A549 (cell line): Measurements from ENCODE around the gene TOPBP1. TPM values are rescaled to one million over a fixed set of nuclear protein-coding genes. Genes with fewer than 3 reads are reported as not detected.

Experiments used
- ATAC-seq, 2 experiments: fragments of 200-7000 bp in 1 of 2; fragments of >200 bp in 1 of 2; cut with Nextera tagmentation in 1 of 2; cut with Tn5 transposase in 1 of 2; 3 replicates each; pipeline versions ENCODE4 v1.8.0 to v1.9.1; 2018 to 2020; ENCODE audit warnings: mild to moderate bottlenecking in 1 of 2, moderate library complexity in 1 of 2
- CTCF ChIA-PET: fragments of 300-600 bp; sonication (Branson Sonifier 250); formaldehyde crosslinking; extraction: SDS; loops from one replicate; lab custom pipeline; 2021; ENCODE audit warnings: antibody characterized with exemption, inconsistent platforms; lab: Yijun Ruan, JAX
- POLR2A ChIA-PET: fragments of 350-600 bp; formaldehyde crosslinking; extraction: SDS; loops from one replicate; lab custom pipeline; 2021; ENCODE audit warnings: antibody characterized with exemption, inconsistent platforms; lab: Yijun Ruan, JAX
- DNase-seq, 2 experiments: peaks; one replicate each; pipeline versions ENCODE4 v3.0.0 to v3.0.0-alpha.2; 2011 to 2016; ENCODE audit warnings: low read depth in 1 of 2, low spot score in 1 of 2
- FAIRE-seq: peaks from 2 replicates; lab custom pipeline; 2011; peaks lifted over from hg19 to GRCh38; lab: Jason Lieb, UNC
- H3K27ac ChIP-seq, 2 experiments: fragments of >200 bp; sonication (Bioruptor Twin); formaldehyde crosslinking; 3 replicates each; pipeline ENCODE4 v1.5.1; 2016 to 2017
- H3K4me1 ChIP-seq: fragments of >200 bp; sonication (Bioruptor Twin); formaldehyde crosslinking; 3 replicates; pipeline ENCODE4 v1.6.1; 2016
- H3K4me2 ChIP-seq: fragments of >200 bp; sonication (Bioruptor Twin); formaldehyde crosslinking; 3 replicates; pipeline ENCODE4 v1.6.1; 2016
- H3K4me3 ChIP-seq: fragments of >200 bp; sonication (Bioruptor Twin); formaldehyde crosslinking; 3 replicates; pipeline ENCODE4 v1.5.1; 2016
- H3K9me3 ChIP-seq: fragments of >200 bp; sonication (Bioruptor Twin); formaldehyde crosslinking; 3 replicates; pipeline ENCODE4 v1.6.1; 2016
- BHLHE40 ChIP-seq: IDR thresholded peaks from 2 replicates; pipeline ENCODE4 v1.6.1; 2012; ENCODE audit warnings: low read depth, low read length, inconsistent platforms
- CBX2 ChIP-seq: fragments of 200-600 bp; sonication (generic); IDR thresholded peaks from 2 replicates; pipeline ENCODE4 v1.6.1; 2016; ENCODE audit warnings: low read depth, mild to moderate bottlenecking, borderline replicate concordance
- CEBPB ChIP-seq, 2 experiments: fragments of >200 bp in 1 of 2; sonication (Bioruptor Twin) in 1 of 2; formaldehyde crosslinking in 1 of 2; IDR thresholded peaks; 2 replicates each; pipeline ENCODE4 v1.6.1; 2012 to 2016
- CHD2 ChIP-seq: fragments of 150-350 bp; IDR thresholded peaks from 2 replicates; pipeline ENCODE4 v1.6.1; 2014; ENCODE audit warnings: low read length; ENCODE audit not compliant: partially characterized antibody
- CTCF ChIP-seq: fragments of >200 bp; sonication (Bioruptor Twin); formaldehyde crosslinking; IDR thresholded peaks from 3 replicates; pipeline ENCODE4 v1.5.1; 2016
- E2F6 ChIP-seq: IDR thresholded peaks from 2 replicates; pipeline ENCODE4 v1.6.1; 2012; ENCODE audit warnings: low read depth, borderline replicate concordance
- ELK1 ChIP-seq: fragments of 150-350 bp; IDR thresholded peaks from 2 replicates; pipeline ENCODE4 v1.6.1; 2014; ENCODE audit warnings: low read depth, mild to moderate bottlenecking, low read length
- FOSL2 ChIP-seq, 2 experiments: fragments of 450-650 bp in 1 of 2; fragments of >200 bp in 1 of 2; sonication (Bioruptor Twin) in 1 of 2; formaldehyde crosslinking; IDR thresholded peaks; 2 replicates each; pipeline versions ENCODE4 v1.5.0 to v1.6.1; 2016 to 2020; ENCODE audit warnings: mild to moderate bottlenecking in 1 of 2, moderate library complexity in 1 of 2
- FOXS1 ChIP-seq: fragments of 250-450 bp; sonication (Bioruptor Pico); IDR thresholded peaks from 2 replicates; pipeline ENCODE4 v1.5.0; 2020; ENCODE audit warnings: mild to moderate bottlenecking, moderate library complexity
- HES2 ChIP-seq: fragments of >200 bp; sonication (Bioruptor Twin); formaldehyde crosslinking; IDR thresholded peaks from 2 replicates; pipeline ENCODE4 v1.6.1; 2016
- HMGXB4 ChIP-seq: fragments of 250-450 bp; sonication (Bioruptor Pico); IDR thresholded peaks from 2 replicates; pipeline ENCODE4 v1.5.0; 2021; ENCODE audit warnings: mild to moderate bottlenecking, moderate library complexity, borderline replicate concordance
- HOXB13 ChIP-seq: fragments of 250-450 bp; sonication (Bioruptor Pico); IDR thresholded peaks from 2 replicates; pipeline ENCODE4 v1.5.0; 2020; ENCODE audit warnings: low read depth, mild to moderate bottlenecking, moderate library complexity
- HOXB5 ChIP-seq: fragments of 250-450 bp; sonication (Bioruptor Pico); IDR thresholded peaks from 2 replicates; pipeline ENCODE4 v1.5.0; 2020; ENCODE audit warnings: mild to moderate bottlenecking, moderate library complexity
- JUN ChIP-seq, 2 experiments: fragments of >200 bp; sonication (Bioruptor Twin); formaldehyde crosslinking; IDR thresholded peaks; 2 replicates in 1 of 2; 3 replicates in 1 of 2; pipeline ENCODE4 v1.6.1; 2016 to 2017
- MAFK ChIP-seq: fragments of 450-650 bp; IDR thresholded peaks from 2 replicates; pipeline ENCODE4 v1.6.1; 2014; ENCODE audit not compliant: partially characterized antibody
- MAX ChIP-seq: IDR thresholded peaks from 2 replicates; pipeline ENCODE4 v1.6.1; 2012
- MAZ ChIP-seq: fragments of 150-350 bp; IDR thresholded peaks from 2 replicates; pipeline ENCODE4 v1.6.1; 2014; ENCODE audit warnings: antibody characterized with exemption, low read depth, low read length, borderline replicate concordance
- PBX3 ChIP-seq: IDR thresholded peaks from 2 replicates; pipeline ENCODE4 v1.6.1; 2012
- POLR2A ChIP-seq: IDR thresholded peaks from 2 replicates; pipeline ENCODE4 v1.6.1; 2012; ENCODE audit warnings: mild to moderate bottlenecking, low read length
- RAD21 ChIP-seq, 2 experiments: fragments of >200 bp in 1 of 2; sonication (Bioruptor Twin) in 1 of 2; formaldehyde crosslinking in 1 of 2; IDR thresholded peaks in 1 of 2; conservative IDR thresholded peaks in 1 of 2; 2 replicates in 1 of 2; 3 replicates in 1 of 2; pipeline ENCODE4 v1.6.1; 2012 to 2018; ENCODE audit warnings: inconsistent platforms in 1 of 2
- RNF2 ChIP-seq: fragments of 200-600 bp; sonication (generic); IDR thresholded peaks from 2 replicates; pipeline ENCODE4 v1.6.1; 2016; ENCODE audit warnings: low read depth, mild to moderate bottlenecking, antibody characterized with exemption, moderate library complexity, borderline replicate concordance
- SMC3 ChIP-seq: fragments of >200 bp; sonication (Bioruptor Twin); formaldehyde crosslinking; IDR thresholded peaks from 3 replicates; pipeline ENCODE4 v1.6.1; 2018; ENCODE audit warnings: inconsistent platforms
- TFCP2L1 ChIP-seq: fragments of 250-450 bp; sonication (Bioruptor Pico); IDR thresholded peaks from 2 replicates; pipeline ENCODE4 v1.5.0; 2021; ENCODE audit warnings: mild to moderate bottlenecking
- TP53 ChIP-seq: fragments of 250-450 bp; sonication (Bioruptor Pico); IDR thresholded peaks from 2 replicates; pipeline ENCODE4 v1.5.0; 2021; ENCODE audit warnings: mild to moderate bottlenecking, moderate library complexity
- USF2 ChIP-seq: fragments of 450-650 bp; IDR thresholded peaks from 2 replicates; pipeline ENCODE4 v1.6.1; 2014; ENCODE audit warnings: antibody characterized with exemption
- ZFP36 ChIP-seq: fragments of 450-650 bp; IDR thresholded peaks from 2 replicates; pipeline ENCODE4 v1.6.1; 2014; ENCODE audit warnings: borderline replicate concordance; ENCODE audit not compliant: partially characterized antibody
- ZNF302 ChIP-seq: fragments of 250-450 bp; sonication (Bioruptor Pico); IDR thresholded peaks from 2 replicates; pipeline ENCODE4 v1.9.0; 2021; ENCODE audit warnings: inconsistent platforms, mild to moderate bottlenecking, moderate library complexity
- WGBS: methylation state at CpG from one replicate; pipeline ENCODE4 v1.1.6; 2017; ENCODE audit errors: missing lambda C conversion rate; 5-methylcytosine and 5-hydroxymethylcytosine counted together
- polyA plus RNA-seq, 4 experiments: library from polyadenylated mRNA; depleted of rRNA in 3 of 4; stranded (reverse); fragments of >200 nt; fragmentation: RNase III in 1 of 4; extraction: RNeasy Plus Mini Kit Qiagen cat#74134 plus additional on column Dnase treatment in 1 of 4; gene quantifications; 2 replicates in 3 of 4; 3 replicates in 1 of 4; pipeline ENCODE4 v1.2.3, GENCODE V29; 2011 to 2017

Gene TOPBP1
- polyA plus RNA-seq, 2 of the 4 experiments (the other 2 are of a cell fraction) = 32.6 to 56.2 TPM

- no peak for FAIRE-seq
- H3K4me1 ChIP-seq = peaks cover 7% of the 10 kb centered on the region; the same call in 1 of the 3 replicates
- no peak for ATAC-seq
- CTCF ChIA-PET = no interaction called here
- no peak overlapping the region for H3K27ac ChIP-seq
- no peak overlapping the region for H3K4me2 ChIP-seq
- 86% methylated on average over 4 of the region's 4 CpGs for WGBS
- no peaks in the 10 kb centered on the region for H3K9me3 ChIP-seq
- H3K4me3 ChIP-seq = no peak overlapping the region
- DNase-seq = no peak
- no peak for TF ChIP-seq HOXB13
- no peak for TF ChIP-seq RNF2
- TF ChIP-seq TP53 (CRISPR knock-in tag) = no peak
- TF ChIP-seq SMC3 = no peak
- TF ChIP-seq FOXS1 (CRISPR knock-in tag) = no peak
- no peak for TF ChIP-seq PBX3
- no peak for TF ChIP-seq CEBPB (IDR thresholded peaks at IDR 0.05)
- TF ChIP-seq ZNF302 (CRISPR knock-in tag) = no peak
- TF ChIP-seq CBX2 = no peak
- no peak for TF ChIP-seq CTCF
- TF ChIP-seq ZFP36 = no peak
- POLR2A ChIA-PET = no interaction called here
These were observed 28.3 kb downstream of the TOPBP1 start for GRCh38 chr3:133633439-133633838.

GRCh38 chr3:133629146-133629545 lies 32.6 kb downstream of the TOPBP1 start:
- TF ChIP-seq RAD21 (conservative IDR thresholded peaks at IDR 0.05 in 1 of 2, IDR thresholded peaks at IDR 0.05 in 1 of 2) (no peak), ELK1 (no peak), MAX (no peak), POLR2A (no peak), HMGXB4 (no peak), E2F6 (no peak), HES2 (no peak), MAZ (no peak), CBX2 (no peak), CHD2 (no peak), HOXB5 (no peak), FOSL2 (IDR thresholded peaks at IDR 0.05) (no peak), FOSL2 (CRISPR knock-in tag; IDR thresholded peaks at IDR 0.05) (no peak), JUN (IDR thresholded peaks at IDR 0.05) (no peak), MAFK (no peak), ZFP36 (no peak), CEBPB (IDR thresholded peaks at IDR 0.05) (no peak), USF2 (no peak), BHLHE40 (no peak), TFCP2L1 (CRISPR knock-in tag) (no peak)
- DNase-seq (no peak), FAIRE-seq (no peak), ATAC-seq (no peak)
- no peak overlapping the region for H3K4me2 ChIP-seq
- no peak overlapping the region for H3K4me3 ChIP-seq
- ChIA-PET POLR2A (no interaction called here), CTCF (no interaction called here)
- 86% methylated on average over 2 of the region's 2 CpGs for WGBS
- H3K4me1 ChIP-seq = peaks cover 7% of the 10 kb centered on the region; the same call in 1 of the 3 replicates
- no peaks in the 10 kb centered on the region for H3K9me3 ChIP-seq
- no peak overlapping the region for H3K27ac ChIP-seq
